Hindlimb muscle (tissue), 1 donor: ENCODE measurements around the gene RCOR2. TPM values are rescaled to one million over a fixed set of nuclear protein-coding genes. Genes with fewer than 3 reads are reported as not detected.
A peak's percentile ranks its signal among the peaks of the same experiment; 100 is the strongest.
"Not testable (repeated sequence)": the region's sequence is repeated elsewhere in the genome, so short reads cannot be mapped to it uniquely, and the experiment has no call there.

Source experiments
- DNase-seq: peaks from one replicate; pipeline ENCODE4 v3.0.0-alpha.2; 2013
- polyA plus RNA-seq: library from polyadenylated mRNA; unstranded; fragments of 120-200 nt; gene quantifications from one replicate; pipeline ENCODE4 v1.2.1, GENCODE V29; 2013; ENCODE audit not compliant: insufficient read length

Gene RCOR2
- polyA plus RNA-seq, 1 donor = 11.0 TPM

DNA sequence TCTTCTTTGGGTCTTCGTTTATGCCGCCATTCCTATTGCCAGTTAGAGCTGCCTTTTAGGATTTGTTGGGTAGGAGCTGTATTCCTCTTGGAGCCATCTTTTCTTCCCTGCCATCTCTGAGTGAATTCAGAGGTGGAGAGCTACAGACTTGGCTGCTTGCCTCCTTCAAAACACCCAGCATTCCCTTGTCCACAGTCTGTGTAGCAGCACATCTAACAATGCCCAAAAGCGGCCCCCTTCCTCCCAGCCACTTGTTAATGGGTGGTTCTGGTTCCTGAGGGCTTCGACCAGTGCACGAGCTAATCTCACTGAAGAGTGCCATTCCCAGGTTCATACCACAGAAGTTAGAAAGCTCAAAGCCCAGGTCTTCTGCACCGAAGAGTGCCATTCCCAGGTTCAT, 40.3 kb downstream of the RCOR2 start:
- no peak for DNase-seq

DNA sequence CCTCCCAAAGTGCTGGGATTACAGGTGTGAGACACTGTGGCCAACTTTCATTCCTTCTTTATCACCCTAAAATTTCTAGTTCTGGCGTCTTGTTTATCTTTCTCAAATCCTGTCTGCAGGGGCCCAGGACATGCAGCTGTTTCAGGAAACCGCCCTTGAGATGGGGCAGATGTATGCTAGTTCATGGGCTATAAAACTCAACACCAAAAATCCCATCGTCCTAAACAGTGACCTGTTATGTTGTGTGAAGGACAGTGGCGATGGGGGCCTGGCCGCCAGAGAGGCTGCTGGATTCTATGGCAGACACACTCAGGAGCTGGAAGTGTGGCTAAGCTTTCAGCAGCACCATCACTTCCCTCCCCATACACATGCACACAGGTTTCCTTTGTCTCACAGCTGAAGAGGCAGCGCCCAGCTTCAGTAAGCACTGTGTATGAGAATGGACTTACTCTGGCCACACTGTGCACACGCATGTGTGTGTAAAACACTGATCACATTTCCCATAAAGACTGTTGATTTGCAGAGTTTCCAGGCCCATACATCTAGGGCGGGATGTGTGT, 41.4 kb downstream of the RCOR2 start:
- no peak for DNase-seq

DNA sequence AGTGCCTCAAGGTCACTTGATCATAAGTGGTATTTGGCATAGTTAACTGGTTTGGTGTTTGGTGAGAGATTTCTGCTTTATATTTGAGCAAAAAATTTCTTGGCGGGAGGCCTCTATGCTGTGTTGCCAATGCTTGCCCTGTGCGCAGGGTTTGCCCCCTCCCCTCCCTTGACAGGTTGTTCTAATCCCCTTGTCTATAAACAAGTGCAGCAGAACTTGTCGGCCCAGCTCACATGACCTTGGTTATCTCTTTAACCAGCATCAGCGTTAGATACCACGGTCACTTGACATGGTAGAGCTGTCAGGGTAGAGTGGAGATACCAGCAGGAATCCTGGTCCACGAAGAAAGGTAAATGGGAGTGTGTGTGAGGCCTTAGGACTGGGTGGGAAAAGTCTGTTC, 42.5 kb downstream of the RCOR2 start:
- DNase-seq = no peak

DNA sequence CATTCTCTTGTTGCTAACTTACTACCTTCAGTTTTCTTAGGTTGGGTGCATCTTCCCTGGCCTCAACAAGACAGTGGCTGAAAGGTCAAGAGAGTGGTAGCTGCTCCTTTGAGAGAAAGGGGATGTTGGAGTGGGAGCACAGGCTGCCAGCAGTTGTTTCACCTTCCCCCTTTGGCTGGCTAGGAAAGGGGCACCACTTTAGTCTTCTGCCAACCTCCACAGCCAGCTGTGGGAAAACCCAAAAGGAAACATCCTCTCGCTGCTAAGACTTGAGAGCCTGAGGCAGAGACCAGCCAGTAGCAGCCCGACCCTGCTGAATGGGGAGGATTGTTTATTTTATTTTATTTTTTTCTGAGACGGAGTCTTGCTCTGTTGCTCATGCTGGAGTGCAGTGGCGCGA, 43.7 kb downstream of the RCOR2 start:
- no peak for DNase-seq

DNA sequence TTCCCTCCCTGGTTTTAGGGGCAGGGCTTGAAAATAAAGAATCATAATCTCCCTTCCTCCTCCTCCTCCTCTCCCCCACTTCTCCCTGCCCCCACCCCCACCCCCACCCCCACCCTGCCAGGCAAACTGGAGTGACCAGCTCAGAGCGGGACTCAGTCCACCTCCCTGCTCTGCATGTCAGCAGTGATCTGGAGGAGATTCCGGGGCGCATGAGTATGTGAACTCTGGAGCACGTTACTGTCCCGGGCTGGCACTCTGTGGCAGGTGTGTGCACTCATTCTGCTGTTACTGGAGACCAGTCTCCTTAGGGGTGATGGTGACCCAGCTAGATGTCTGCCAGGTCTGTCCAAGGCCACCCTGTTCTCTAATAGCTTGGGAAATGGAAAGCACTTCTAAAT, 44.2 kb downstream of the RCOR2 start:
- no peak for DNase-seq

DNA sequence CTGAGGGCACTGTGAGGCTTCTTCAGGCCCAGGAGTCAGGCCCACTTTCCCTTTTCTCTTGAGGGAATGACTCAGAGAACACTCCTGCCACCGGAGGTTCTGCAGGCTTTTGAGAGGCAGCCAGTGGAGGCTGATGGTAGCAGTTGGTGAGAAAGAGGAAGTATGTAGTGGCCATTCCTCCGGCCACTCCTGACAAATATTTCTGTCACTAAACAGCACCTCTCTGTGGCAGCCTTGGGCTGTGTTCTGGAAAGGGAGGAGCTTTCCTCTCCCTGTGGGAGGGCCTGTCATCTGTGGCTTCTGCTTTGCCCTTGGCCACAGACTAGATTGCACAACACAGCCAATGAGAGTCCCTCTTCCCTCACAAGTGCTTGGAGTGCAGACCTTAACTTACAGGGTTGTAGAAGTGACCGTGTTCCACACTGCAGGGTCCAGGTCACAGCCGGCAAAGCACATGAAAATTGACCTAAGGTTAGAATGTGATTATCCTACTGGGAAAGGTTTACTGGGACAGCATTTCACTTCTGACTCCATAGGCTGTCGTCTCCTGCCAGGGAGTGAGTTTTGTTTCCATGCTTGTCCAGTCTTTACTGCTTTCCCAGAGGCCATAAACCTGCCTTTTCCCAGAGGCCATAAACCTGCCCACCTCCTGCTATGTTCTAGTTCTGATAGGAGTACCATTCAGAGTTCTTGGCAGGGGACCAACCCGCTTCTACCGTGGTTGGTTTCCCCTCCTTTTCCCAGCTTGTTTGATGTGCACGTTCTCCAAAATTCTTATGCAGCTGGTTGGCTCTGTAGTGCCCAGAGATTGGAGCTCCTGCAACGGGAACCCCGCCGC, 44.8 kb downstream of the RCOR2 start:
- peak; percentile 72 for DNase-seq

DNA sequence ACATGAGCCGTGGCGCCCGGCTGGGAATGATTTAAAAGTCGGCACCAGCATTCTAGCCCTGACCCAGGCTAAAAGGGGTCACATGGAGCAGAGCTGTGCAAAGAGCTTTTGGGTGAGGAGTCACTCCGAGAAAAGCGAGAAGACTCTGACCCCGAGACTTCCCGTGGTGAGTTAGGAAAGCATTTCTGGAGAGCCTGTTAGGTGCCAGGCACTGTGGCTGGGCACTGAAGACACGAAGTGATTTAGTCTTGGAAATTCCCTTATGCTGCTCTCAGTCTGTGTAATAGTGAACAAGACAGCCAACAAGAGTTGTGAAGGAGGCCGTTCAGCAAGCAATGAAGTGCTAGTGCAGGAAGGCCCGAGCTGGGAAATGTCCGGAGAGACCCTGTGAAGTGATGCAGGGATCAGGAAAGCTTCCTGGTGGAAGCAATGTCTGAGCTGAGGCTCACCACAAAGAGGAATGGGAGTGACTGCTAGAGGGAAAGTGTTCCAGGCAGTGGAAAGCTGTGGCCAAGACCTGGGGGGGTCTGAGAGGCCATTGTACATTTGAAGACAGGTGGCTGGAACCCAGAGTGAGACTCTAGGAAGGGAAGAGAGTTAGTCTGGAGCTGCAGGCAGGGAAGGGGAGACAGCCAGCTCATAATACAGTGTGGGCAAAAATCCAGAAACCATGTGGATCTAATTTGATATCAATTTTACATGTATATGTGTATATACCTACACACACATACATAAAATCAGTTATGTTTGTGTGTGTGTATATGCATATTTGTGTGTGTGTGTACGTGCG, 46.4 kb downstream of the RCOR2 start:
- no peak for DNase-seq

DNA sequence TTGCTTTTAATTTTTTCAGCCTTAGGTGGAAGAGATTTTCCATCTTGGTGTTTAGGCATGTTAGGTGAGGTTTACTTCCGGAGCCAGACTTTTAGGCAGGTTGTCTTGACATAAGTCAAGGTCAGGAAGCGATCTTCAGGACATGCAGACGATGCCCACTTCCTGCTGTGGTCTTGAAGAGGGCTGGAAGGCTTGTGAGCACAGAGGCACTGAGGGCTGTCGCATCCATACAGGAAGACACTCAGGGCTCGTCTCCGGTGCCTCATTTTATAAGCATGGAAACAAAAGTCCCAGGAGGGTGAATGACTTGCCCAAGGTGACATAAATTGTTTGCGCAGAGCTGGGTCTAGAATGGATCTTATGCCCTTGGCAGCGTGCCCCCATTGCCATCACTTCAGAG, 47.3 kb downstream of the RCOR2 start:
- no peak for DNase-seq

DNA sequence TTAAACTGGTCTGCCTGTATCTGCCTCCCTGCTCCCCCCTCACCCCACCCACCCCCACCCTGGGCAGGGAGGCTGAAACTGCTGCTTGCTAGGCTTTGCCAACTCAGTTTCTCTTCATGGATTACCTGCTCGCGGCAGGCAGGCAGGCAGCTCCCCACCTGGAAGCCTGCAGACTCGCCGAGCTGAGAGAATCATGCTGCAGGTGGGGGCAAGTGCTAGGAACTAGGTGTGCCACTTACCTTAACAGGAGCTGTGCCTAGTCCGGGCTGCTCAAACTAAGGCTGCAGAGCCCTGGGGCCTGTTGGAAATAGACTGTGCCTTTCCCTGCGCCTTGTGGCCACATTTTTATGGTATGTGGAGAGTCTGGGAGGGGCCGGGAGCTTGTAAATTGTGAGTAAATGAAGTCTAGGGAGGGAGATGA, 47.8 kb downstream of the RCOR2 start:
- DNase-seq = no peak

DNA sequence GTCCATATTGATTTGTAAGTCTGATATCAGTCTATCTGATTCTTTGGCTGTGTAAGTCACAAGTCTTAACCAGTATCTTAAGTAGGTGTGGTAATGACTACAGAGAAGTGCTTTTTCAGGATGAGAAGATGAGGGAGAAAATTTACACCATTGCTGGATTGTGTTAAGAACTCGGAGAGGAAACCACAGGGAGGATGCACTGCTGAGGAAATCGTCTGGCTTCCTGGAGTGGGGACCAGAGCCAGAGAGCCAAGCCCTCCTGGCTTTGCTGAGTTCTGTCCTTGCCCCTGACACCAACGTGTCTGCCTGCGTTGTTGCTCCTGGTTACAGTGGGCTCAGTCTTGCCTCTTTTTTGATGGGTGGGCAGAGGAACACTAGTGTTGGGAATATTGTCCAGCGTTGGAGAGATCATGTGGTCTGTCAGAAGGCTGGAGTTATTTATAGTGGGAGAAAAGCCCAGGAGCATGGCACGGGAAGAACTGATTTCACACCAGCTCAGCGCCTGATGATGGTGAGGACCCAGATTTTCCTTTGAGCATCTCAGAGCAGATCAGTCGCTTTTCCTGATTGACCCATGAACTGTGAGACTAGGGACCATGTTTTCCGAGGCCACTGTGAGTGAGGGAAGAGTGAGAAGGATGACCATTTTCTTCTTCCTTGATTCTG, 48.4 kb downstream of the RCOR2 start:
- no peak for DNase-seq

DNA sequence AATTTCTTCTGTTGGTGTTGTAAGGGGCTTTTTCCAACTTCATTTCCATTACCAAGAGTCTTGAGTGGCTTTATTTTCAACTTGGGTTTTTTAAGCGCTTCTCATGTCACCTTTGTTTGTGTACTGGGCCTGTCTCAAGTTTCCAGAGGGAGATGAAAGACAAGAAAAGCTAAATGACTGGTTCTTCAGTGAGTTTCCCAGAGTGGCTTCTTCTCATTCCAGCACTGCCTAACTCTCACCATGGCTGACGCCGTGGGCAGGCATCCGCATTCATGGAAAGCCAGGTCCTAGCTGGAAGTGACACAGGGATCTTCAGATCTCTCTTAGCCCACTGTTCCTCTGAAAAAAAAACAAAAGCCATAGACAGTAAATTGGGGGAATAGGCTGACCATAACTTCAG, 49.5 kb downstream of the RCOR2 start:
- no peak for DNase-seq

DNA sequence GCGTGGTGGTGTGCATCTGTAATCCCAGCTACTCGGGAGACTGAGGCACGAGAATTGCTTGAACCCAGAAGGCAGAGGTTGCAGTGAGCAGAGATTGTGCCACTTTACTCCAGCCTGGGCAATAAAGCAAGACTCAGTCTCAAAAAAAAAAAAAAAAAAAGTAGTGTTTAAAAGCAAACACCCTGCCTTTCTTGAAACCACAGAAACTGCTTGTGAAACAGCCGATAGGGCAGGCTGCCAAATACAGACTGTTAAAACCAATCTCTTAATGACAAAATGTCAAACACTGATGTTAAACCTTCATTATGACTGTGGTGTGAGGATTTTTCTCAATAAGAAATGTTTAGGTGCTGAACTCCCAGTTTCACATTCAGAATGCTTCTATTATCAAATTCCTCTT, 50.8 kb downstream of the RCOR2 start:
- DNase-seq = no peak

DNA sequence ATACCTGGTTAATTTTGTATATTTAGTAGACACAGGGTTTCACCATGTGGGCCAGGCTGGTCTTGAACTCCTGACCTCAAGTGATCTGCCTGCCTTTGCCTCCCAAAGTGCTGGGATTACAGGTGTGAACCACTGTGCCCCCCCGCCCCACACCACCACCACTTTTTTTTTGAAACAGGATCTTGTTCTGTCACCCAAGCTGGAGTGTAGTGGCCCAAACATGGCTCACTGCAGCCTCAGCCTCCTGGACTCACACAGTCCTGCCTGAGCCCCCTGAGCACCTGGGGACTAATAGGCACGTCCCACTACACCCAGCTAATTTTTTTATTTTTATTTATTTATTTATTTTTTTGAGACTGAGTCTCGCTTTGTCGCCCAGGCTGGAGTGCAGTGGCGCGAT, 53.3 kb downstream of the RCOR2 start:
- DNase-seq = not testable (repeated sequence)

DNA sequence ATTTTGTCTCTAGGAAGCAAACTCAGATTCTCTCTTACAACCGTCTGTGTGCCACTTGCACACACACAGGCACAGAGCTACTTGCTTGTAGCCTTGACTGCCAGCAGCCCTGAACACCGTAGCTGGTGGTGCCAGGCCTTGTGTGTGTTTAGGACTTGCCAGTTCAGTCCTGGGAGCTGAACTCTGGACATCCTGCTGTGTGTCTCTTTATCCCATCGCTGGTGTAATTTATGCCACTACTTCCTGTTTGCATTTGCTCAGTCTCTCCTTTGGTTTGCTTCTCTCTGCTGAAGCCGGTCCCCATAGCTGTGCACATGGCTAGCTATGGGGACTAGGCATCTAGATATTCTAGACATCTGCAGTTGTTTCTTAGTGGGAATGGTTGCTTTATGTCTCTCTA, 54.0 kb downstream of the RCOR2 start:
- DNase-seq = no peak

Other genes with a start within 250 kb of the RCOR2 start
- 14.1 TPM for gene ATL3, start 245.8 kb downstream of the RCOR2 start, polyA plus RNA-seq
- gene RTN3, start 235.7 kb downstream of the RCOR2 start, polyA plus RNA-seq = 56.8 TPM
- gene ZFTA, start 148.4 kb downstream of the RCOR2 start, polyA plus RNA-seq = 35.1 TPM
- 21.3 TPM for gene SPINDOC, start 103.7 kb downstream of the RCOR2 start, polyA plus RNA-seq
- 19.8 TPM for gene MARK2, start 78.1 kb downstream of the RCOR2 start, polyA plus RNA-seq
- 17.1 TPM for gene NAA40, start 21.8 kb upstream of the RCOR2 start, polyA plus RNA-seq
- 261 TPM for gene COX8A, start 57.5 kb upstream of the RCOR2 start, polyA plus RNA-seq
- gene OTUB1, start 69.3 kb upstream of the RCOR2 start, polyA plus RNA-seq = 49.5 TPM
- gene FLRT1, start 118.8 kb upstream of the RCOR2 start, polyA plus RNA-seq = 2.8 TPM
- 77.9 TPM for gene MACROD1, start 248.9 kb upstream of the RCOR2 start, polyA plus RNA-seq